ENCODE measurements around the gene HBG1. TPM values are rescaled to one million over a fixed set of nuclear protein-coding genes. Genes with fewer than 3 reads are reported as not detected.

The HBG1 gene
- not detected in 5 replicates for total RNA-seq (2022; extraction: Qiagen RNA extraction; ENCODE audit: low read depth)

DNA sequence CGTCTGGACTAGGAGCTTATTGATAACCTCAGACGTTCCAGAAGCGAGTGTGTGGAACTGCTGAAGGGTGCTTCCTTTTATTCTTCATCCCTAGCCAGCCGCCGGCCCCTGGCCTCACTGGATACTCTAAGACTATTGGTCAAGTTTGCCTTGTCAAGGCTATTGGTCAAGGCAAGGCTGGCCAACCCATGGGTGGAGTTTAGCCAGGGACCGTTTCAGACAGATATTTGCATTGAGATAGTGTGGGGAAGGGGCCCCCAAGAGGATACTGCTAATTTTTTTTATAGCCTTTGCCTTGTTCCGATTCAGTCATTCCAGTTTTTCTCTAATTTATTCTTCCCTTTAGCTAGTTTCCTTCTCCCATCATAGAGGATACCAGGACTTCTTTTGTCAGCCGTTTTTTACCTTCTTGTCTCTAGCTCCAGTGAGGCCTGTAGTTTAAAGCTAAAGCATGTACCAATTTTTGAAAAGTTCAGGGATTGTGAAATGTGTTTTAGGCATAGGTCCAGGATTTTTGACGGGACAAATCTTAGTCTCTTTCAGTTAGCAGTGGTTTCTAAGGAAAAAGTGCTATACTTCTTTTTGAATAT, at the start of gene HBG1:
Gene HBG1 (minus strand): TSS at position 51 of the 590 bp plus-strand sequence. CDS start 53 bp downstream, outside the sequence.

DNA sequence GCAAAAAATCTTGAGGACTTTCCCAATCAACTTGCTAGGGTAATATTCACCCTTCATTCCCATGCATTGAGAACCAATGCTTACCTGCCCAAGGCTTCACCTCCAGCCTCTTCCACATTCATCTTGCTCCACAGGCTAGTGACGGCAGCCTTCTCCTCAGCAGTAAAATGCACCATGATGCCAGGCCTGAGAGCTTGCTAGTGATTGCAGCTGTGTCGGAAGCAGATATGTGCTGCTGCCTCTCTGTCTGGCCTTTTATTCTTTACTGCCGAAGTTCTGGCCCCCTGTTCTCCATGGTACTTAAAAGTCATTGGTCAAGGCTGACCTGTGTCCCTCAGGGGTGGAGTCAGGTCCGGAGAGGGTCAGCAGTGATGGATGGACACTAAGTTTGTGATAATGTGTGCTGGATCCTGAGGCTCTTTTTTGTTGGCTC, 20.1 kb upstream of the HBG1 start, which contains the start of gene HBE1:
Gene HBE1 (minus strand): TSS at position 231 of the 433 bp plus-strand sequence. CDS start 55 bp downstream, at position 176.

DNA sequence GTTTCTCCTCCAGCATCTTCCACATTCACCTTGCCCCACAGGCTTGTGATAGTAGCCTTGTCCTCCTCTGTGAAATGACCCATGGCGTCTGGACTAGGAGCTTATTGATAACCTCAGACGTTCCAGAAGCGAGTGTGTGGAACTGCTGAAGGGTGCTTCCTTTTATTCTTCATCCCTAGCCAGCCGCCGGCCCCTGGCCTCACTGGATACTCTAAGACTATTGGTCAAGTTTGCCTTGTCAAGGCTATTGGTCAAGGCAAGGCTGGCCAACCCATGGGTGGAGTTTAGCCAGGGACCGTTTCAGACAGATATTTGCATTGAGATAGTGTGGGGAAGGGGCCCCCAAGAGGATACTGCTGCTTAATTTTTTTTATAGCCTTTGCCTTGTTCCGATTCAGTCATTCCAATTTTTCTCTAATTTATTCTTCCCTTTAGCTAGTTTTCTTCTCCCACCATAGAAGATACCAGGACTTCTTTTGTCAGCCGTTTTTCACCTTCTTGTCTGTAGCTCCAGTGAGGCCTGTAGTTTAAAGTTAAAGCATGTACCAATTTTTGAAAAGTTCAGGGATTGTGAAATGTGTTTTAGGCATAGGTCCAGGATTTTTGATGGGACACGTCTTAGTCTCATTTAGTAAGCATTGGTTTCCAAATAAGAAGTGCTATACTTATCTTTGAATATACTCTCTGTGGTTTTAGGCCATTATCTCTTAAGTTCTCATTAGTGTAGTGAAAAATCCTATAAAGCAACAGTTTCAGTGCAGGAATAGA, 5.2 kb upstream of the HBG1 start, which contains the start of gene HBG2:
Gene HBG2 (minus strand): TSS at position 136 of the 768 bp plus-strand sequence. CDS start 53 bp downstream, at position 83.

DNA sequence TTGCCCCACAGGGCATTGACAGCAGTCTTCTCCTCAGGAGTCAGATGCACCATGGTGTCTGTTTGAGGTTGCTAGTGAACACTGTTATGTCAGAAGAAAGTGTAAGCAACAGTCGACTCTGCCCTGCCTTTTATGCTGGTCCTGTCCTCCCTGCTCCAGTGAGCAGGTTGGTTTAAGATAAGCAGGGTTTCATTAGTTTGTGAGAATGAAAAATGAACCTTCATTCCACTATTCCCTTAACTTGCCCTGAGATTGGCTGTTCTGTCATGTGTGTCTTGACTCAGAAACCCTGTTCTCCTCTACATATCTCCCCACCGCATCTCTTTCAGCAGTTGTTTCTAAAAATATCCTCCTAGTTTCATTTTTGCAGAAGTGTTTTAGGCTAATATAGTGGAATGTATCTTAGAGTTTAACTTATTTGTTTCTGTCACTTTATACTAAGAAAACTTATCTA, 15.2 kb downstream of the HBG1 start, which contains the start of gene HBD:
Gene HBD (minus strand): TSS at position 103 of the 454 bp plus-strand sequence. CDS start 50 bp downstream, at position 53.

DNA sequence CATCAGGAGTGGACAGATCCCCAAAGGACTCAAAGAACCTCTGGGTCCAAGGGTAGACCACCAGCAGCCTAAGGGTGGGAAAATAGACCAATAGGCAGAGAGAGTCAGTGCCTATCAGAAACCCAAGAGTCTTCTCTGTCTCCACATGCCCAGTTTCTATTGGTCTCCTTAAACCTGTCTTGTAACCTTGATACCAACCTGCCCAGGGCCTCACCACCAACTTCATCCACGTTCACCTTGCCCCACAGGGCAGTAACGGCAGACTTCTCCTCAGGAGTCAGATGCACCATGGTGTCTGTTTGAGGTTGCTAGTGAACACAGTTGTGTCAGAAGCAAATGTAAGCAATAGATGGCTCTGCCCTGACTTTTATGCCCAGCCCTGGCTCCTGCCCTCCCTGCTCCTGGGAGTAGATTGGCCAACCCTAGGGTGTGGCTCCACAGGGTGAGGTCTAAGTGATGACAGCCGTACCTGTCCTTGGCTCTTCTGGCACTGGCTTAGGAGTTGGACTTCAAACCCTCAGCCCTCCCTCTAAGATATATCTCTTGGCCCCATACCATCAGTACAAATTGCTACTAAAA, 22.8 kb downstream of the HBG1 start, which contains the start of gene HBB:
Gene HBB (minus strand): TSS at position 340 of the 579 bp plus-strand sequence. CDS start 50 bp downstream, at position 290.

DNA sequence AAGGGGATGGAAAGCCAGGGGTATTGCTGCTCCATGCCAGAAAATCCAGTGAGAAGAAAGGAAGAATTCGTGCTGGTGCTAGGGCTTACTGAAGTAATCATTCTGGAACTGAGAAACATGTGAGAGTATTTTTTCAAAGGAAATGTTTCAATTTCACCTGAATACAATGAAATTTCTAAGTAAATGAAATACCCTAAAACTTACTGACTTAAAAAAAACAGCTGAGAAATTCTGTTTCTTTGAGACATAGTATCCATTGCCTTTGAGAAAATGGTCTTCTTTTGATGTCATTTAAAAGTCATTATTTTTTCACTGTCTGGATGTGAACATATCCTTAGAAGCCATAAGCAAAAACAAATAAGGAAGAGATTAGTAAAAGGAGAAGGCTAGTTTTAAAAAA, 49.1 kb downstream of the HBG1 start, which contains the start of gene OR51V1:
Gene OR51V1 (minus strand): TSS at position 101 of the 400 bp plus-strand sequence. CDS start 0 bp downstream, at position 101.

Other genes starting within 250 kb of the HBG1 start
- gene OR52J3, start 203.3 kb downstream of the HBG1 start, total RNA-seq (2022; extraction: Qiagen RNA extraction; ENCODE audit: low read depth) = not detected in 5 replicates
- gene OR52E2, start 190.2 kb downstream of the HBG1 start, total RNA-seq (2022; extraction: Qiagen RNA extraction; ENCODE audit: low read depth) = not detected in 5 replicates
- gene OR52E1, start 180.3 kb downstream of the HBG1 start, total RNA-seq (2022; extraction: Qiagen RNA extraction; ENCODE audit: low read depth) = not detected in 5 replicates
- not detected in 5 replicates for gene OR52A5, start 111.5 kb downstream of the HBG1 start, total RNA-seq (2022; extraction: Qiagen RNA extraction; ENCODE audit: low read depth)
- not detected in 5 replicates for gene OR52A1, start 95.1 kb downstream of the HBG1 start, total RNA-seq (2022; extraction: Qiagen RNA extraction; ENCODE audit: low read depth)
- gene OR51V1, start 49.2 kb downstream of the HBG1 start, total RNA-seq (2022; extraction: Qiagen RNA extraction; ENCODE audit: low read depth) = not detected in 5 replicates
- not detected in 5 replicates for gene HBB, start 22.8 kb downstream of the HBG1 start, total RNA-seq (2022; extraction: Qiagen RNA extraction; ENCODE audit: low read depth)
- not detected in 5 replicates for gene HBD, start 15.4 kb downstream of the HBG1 start, total RNA-seq (2022; extraction: Qiagen RNA extraction; ENCODE audit: low read depth)
- gene HBG2, start 4.9 kb upstream of the HBG1 start, total RNA-seq (2022; extraction: Qiagen RNA extraction; ENCODE audit: low read depth) = not detected in 5 replicates
- gene HBE1, start 20.1 kb upstream of the HBG1 start, total RNA-seq (2022; extraction: Qiagen RNA extraction; ENCODE audit: low read depth) = 0.25 TPM in 1 of 5 replicates, not detected in the others
- not detected in 5 replicates for gene OR51B4, start 52.1 kb upstream of the HBG1 start, total RNA-seq (2022; extraction: Qiagen RNA extraction; ENCODE audit: low read depth)
- not detected in 5 replicates for gene OR51B2, start 74.4 kb upstream of the HBG1 start, total RNA-seq (2022; extraction: Qiagen RNA extraction; ENCODE audit: low read depth)
- gene OR51B5, start 93.7 kb upstream of the HBG1 start, total RNA-seq (2022; extraction: Qiagen RNA extraction; ENCODE audit: low read depth) = 0.07 to 0.09 TPM in 2 of 5 replicates, not detected in the others
- gene OR51B6, start 101.7 kb upstream of the HBG1 start, total RNA-seq (2022; extraction: Qiagen RNA extraction; ENCODE audit: low read depth) = not detected in 5 replicates
- not detected in 5 replicates for gene OR51M1, start 134.0 kb upstream of the HBG1 start, total RNA-seq (2022; extraction: Qiagen RNA extraction; ENCODE audit: low read depth)
- gene OR51Q1, start 172.3 kb upstream of the HBG1 start, total RNA-seq (2022; extraction: Qiagen RNA extraction; ENCODE audit: low read depth) = not detected in 5 replicates
- not detected in 5 replicates for gene OR51I1, start 191.7 kb upstream of the HBG1 start, total RNA-seq (2022; extraction: Qiagen RNA extraction; ENCODE audit: low read depth)
- gene OR51I2, start 199.5 kb upstream of the HBG1 start, total RNA-seq (2022; extraction: Qiagen RNA extraction; ENCODE audit: low read depth) = not detected in 5 replicates
- gene OR52D1, start 238.8 kb upstream of the HBG1 start, total RNA-seq (2022; extraction: Qiagen RNA extraction; ENCODE audit: low read depth) = not detected in 5 replicates

All from A549 treated with RU486 at 1 μM for 4 hours (cell line).